Measurements from ENCODE around the gene SLC22A23.
A peak's percentile ranks its signal among the peaks of the same experiment; 100 is the strongest.

The SLC22A23 gene

GRCh38 chr6:3303795-3304411, 152.9 kb downstream of the SLC22A23 start:
- no peak for DNase-seq (ENCODE audit: low read depth, low spot score)

- no peak for DNase-seq (ENCODE audit: low read depth, low spot score)
These were observed 155.3 kb downstream of the SLC22A23 start for GRCh38 chr6:3301506-3301905.

GRCh38 chr6:3299221-3299620, 157.6 kb downstream of the SLC22A23 start:
- no peak for DNase-seq (ENCODE audit: low read depth, low spot score)

- DNase-seq (ENCODE audit: low read depth, low spot score): no peak
These were observed 158.9 kb downstream of the SLC22A23 start for GRCh38 chr6:3297909-3298308.

- DNase-seq (ENCODE audit: low read depth, low spot score): peak; percentile 79
These were observed 159.8 kb downstream of the SLC22A23 start for GRCh38 chr6:3297006-3297405.

- no peak for DNase-seq (ENCODE audit: low read depth, low spot score)
These were observed 160.3 kb downstream of the SLC22A23 start for GRCh38 chr6:3296537-3296936.

- no peak for DNase-seq (ENCODE audit: low read depth, low spot score)
These were observed 160.8 kb downstream of the SLC22A23 start for GRCh38 chr6:3296078-3296477.

GRCh38 chr6:3294921-3295871, 161.7 kb downstream of the SLC22A23 start:
- DNase-seq (ENCODE audit: low read depth, low spot score): peak; percentile 23

- no peak for DNase-seq (ENCODE audit: low read depth, low spot score)
These were observed 162.5 kb downstream of the SLC22A23 start for GRCh38 chr6:3294396-3294795.

GRCh38 chr6:3293271-3294155, 163.3 kb downstream of the SLC22A23 start:
- no peak for DNase-seq (ENCODE audit: low read depth, low spot score)

GRCh38 chr6:3292431-3293197, 164.2 kb downstream of the SLC22A23 start:
- DNase-seq (ENCODE audit: low read depth, low spot score): no peak

GRCh38 chr6:3291987-3292386, 164.9 kb downstream of the SLC22A23 start:
- no peak for DNase-seq (ENCODE audit: low read depth, low spot score)

GRCh38 chr6:3291346-3291745, 165.5 kb downstream of the SLC22A23 start:
- DNase-seq (ENCODE audit: low read depth, low spot score): no peak

- DNase-seq (ENCODE audit: low read depth, low spot score): no peak
These were observed 166.0 kb downstream of the SLC22A23 start for GRCh38 chr6:3290931-3291211.

- DNase-seq (ENCODE audit: low read depth, low spot score): no peak
These were observed 166.5 kb downstream of the SLC22A23 start for GRCh38 chr6:3290149-3290930.

- DNase-seq (ENCODE audit: low read depth, low spot score): no peak
These were observed 167.2 kb downstream of the SLC22A23 start for GRCh38 chr6:3289664-3290055.

- DNase-seq (ENCODE audit: low read depth, low spot score): no peak
These were observed 167.9 kb downstream of the SLC22A23 start for GRCh38 chr6:3288711-3289663.

GRCh38 chr6:3287976-3288707, 168.7 kb downstream of the SLC22A23 start:
- no peak for DNase-seq (ENCODE audit: low read depth, low spot score)

GRCh38 chr6:3287308-3287707, 169.5 kb downstream of the SLC22A23 start:
- DNase-seq (ENCODE audit: low read depth, low spot score): peak; percentile 76

All from astrocyte of the hippocampus (primary cell).